HG03439 (cell line): ENCODE measurements around the gene ELFN1.

Experiments
- ATAC-seq: cut with Tn5 transposase; IDR thresholded peaks from one replicate; pipeline ENCODE4 v1.9.1; 2021; ENCODE audit warnings: mild to moderate bottlenecking, moderate library complexity; ENCODE audit not compliant: unreplicated experiment

Gene ELFN1

DNA sequence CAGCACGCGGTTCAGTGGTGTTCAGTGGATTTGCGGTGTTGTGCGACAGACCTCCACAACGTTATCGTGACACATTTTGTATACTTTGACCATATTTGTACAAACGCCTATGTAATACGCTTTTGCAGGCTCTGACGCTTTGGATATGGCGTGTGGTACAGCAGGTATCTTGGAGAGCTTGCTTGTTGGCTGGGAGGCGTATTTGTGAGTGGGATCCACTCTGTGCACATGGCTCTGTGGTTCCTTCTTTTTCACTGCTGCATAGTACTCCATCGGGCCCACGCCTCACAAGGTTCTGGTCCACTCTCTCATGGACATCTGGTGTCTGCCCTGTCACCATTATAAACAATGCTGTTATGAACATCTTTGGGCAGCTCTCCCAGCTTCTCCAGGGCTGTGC lies 53.2 kb downstream of the ELFN1 start:
- no peak for ATAC-seq

DNA sequence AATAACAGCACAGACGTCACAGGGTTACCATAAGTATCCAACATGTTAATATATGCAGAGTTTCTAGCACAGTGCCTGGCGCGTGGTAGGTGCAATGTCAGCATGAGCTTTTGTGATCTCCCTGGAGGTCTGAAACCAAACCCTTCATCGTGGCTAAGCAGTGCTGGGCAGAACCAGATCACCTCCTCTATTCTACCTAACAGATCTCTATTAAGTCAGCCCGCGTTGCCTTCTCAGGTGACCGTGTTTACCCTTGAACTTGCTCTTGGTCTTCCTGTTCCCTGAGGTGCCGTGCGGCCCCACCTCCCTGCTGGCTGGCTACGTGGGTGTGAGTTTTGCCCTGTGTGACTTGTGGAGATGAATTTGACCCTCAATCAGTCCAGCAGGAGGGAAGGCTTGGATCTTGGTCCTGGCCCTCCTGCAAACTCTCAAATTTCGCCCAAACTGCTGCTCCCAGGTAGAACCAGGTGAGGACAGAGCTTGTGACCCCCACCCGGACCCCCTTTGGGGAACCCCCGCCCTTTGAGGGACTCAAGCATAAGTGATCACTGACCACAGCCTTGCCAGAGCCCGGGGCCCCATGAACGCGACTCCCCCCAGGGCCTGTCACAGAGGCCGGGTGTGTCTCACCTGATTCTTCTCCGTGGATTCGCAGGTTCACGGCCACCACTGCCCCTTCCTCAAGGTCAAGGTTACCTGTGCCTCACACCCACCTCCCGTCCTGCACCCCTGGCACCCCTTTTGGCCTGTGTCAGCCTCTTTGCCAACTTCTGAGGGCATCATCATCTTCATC lies 54.2 kb downstream of the ELFN1 start:
- ATAC-seq = no peak

DNA sequence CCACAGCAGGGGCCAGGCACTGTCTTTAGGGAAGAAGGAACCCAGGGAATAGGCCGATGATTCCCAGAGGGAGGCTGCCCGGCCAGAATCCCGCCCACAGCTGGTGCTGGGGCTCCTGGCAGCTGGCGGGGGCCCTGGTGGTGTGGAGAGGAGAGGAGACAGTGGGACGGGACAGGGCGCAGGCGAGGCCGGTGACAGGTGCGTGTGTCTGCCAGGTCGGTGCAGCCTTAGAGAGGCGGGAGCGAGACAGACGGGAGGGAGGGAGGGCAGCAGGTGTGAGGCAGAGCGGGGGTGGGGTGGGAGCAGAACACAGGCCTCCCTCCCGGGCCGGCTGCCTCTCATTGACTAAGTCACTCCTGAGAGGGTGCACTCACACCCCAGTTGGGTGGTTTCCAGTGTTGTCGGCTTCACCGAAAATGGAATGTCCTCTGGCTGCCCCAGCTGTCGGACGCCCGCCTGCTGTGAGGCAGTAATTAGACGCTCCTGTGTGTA lies 55.2 kb downstream of the ELFN1 start:
- ATAC-seq = no peak

DNA sequence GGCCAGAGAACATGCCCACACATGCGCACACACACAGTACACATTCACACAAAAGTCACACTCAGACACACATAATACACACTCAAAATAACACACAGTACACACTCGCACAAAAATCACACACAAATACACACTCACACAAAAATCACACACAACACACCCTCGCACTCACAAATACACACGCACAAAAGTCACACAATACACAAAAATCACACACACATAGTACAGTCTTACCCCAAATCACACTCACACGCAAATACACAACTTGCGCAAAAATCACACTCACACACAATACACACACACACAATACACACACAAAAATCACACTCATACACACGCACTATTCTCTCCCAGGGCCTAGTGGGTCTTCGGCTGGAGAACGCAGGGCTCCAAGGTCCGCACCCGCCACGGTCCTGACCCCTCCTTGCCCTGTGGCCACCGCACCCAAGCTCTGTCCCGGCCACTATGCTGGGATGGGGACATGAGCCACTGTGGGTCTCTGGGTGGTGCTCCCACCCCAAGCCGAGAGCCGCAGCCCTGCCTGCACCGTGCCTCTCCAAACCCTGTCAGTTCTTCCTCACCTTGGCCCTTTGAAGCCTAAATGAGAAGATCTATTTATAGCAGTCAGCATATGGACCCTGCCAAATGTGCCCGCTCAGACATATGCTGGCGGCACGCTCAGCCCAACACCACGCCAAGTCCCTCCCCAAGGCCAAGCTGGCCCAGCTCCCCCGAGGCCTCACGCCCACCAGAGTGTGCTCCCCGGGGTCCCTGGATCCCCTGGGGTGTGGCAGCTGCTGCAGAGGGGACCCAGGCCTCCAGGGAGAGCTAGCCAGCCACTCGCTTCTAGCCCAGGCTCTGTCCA lies 55.9 kb downstream of the ELFN1 start:
- no peak for ATAC-seq

GRCh38 chr7:1727079-1727478 lies 57.0 kb downstream of the ELFN1 start:
- no peak for ATAC-seq

DNA sequence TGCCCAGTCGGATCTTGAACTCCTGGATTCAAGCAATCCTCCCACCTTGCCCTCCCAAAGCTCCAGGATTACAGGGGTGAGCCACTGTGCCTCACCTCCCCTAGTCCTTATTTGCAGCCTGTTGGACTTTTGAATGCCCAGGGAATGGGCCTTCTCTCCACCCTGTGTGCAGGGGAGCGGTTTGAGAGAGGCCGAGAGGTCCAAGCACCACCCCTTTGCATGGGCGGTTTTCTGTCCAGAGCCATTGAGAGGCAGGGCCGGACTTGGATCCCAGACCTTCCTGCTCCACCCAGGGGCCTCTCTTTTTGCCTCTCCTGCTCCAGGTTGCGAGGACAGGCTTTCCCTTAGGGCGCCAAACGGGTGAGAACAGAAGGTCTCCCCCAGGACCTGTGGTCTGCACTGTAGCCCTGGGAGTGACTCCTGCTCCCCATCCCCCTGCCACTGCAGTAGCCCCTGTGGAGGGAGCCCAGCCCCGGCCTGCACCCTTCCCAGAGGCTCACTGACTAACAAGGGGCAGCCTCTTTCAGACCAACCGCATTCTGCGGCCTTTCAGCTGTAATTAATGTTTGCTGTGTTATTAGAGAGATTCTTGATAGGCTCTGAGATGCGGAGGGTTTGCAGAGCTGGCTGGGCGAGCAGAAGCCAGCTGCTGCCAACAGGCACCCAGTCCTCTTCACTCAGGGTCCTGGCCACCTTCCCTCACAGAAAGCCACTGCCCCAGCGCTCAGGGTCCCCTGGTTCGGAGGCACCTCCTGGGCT lies 57.9 kb downstream of the ELFN1 start:
- no peak for ATAC-seq

GRCh38 chr7:1729183-1729582 lies 59.1 kb downstream of the ELFN1 start:
- ATAC-seq = no peak

DNA sequence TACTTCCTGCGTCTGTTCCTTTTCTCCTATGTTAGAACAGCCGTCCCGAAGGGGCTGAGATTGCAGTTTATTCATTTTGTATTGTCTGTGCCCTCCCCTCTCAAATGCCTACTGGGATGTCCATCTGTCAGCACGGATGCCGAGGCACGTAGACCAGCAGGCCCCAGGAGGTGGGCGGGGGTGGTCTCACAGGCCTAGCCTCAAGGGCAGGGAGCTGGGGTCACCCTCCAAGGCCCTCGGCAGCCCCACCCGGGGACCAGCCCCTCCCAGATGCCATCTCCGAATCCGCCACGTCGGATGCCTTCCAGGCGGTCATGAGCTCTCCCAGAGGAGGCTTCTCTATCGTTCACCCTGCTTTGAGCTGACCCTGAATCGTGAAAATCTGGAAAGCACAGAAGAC lies 59.7 kb downstream of the ELFN1 start:
- ATAC-seq = no peak

DNA sequence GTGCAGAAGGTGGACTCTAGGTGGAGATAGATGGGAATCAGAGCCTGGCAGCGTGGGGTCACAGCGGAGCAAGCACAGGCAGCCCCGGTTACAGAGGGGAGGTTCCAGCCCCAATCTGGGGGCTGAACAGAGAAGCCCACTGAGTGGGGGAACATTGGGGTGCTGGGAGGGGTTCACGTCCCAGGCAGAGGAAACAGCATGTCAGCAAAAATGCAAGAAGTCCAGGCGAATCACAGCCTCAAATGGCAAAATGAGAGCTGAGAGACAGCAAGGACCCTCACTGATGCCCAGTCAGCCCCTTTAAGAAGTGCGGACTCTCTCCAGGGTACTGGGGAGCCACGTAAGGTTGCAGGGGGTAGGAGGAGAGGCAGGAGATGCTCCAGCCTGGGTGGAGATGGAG lies 62.0 kb downstream of the ELFN1 start:
- ATAC-seq = no peak

DNA sequence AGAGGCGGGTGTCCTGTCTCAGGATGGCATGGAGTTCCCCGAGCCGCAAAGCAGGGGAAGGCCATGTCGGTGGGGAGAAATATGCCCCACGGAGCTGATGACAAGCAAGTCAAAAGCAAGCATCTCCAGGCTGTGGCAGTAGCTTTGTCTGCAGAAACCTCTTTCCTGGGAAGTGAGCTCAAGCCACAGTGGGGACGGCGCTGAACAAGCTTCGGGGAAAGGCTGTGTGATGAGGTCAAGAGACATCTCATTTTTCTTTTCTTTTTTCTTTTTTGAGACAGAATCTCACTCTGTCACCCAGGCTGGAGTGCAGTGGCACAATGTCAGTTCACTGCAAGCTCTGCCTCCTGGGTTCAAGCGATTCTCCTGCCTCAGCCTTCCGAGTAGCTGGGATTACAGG lies 62.6 kb downstream of the ELFN1 start:
- ATAC-seq = no peak

- no peak for ATAC-seq
Measured at GRCh38 chr7:1733206-1733907, 63.3 kb downstream of the ELFN1 start.

- ATAC-seq = no peak
Measured at GRCh38 chr7:1733908-1734730, 64.0 kb downstream of the ELFN1 start.

- ATAC-seq = no peak
Measured at GRCh38 chr7:1735262-1735661, 65.2 kb downstream of the ELFN1 start.

DNA sequence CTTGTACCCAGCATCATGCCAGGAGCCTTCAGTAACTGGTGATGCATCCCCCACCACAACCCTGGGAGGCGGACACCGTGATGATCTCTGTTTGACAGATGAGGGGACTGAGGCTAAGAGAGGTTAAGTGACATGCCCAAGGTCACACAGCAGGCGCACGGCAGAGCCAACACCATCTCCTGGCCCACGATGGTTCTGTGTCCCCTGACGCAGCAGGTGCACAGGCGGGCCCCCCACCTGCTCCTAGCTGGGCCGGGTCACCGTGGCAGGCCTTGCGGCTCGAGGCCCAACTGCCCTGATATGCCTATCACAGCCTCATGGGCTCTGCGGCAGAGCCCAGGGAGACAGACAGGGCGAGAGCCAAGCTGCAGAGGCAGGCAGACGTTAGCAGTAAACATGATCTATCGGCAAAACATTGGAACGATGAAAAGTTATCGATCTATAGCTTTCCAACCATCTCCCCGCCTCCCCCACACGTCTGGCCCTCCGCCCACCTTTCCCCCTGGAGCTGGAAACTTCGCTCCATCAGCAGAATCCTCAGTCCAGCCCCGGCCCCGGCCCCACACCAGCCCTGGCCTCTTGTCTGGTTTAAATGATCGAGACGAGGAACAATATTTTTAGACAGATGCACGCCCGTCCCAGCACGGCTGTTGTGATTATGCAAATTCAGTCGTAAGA lies 65.9 kb downstream of the ELFN1 start:
- no peak for ATAC-seq

GRCh38 chr7:1736484-1736817 lies 66.4 kb downstream of the ELFN1 start:
- no peak for ATAC-seq

GRCh38 chr7:1736830-1737229 lies 66.8 kb downstream of the ELFN1 start:
- no peak for ATAC-seq

DNA sequence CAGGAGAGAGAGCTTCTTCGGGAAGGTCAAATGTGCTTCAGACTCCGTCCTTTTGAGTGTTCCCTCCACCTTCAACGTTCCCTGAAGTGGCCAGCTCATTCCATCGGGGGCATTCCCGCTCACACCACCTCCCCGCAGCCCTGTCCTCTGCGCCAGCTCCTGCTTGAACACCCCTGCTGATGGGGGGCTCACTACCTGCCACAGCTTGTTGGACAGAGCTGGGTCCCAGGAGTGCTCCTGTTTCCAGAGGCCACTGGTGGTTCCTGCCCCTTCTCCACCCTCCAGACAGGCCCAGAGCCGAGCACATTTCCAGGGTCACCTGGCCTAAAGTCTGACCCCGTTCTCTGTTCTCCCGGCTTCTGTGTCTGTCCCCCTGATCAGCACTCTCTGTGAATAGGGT lies 67.4 kb downstream of the ELFN1 start:
- no peak for ATAC-seq

GRCh38 chr7:1737956-1738355 lies 67.9 kb downstream of the ELFN1 start:
- no peak for ATAC-seq

- ATAC-seq = no peak
Measured at GRCh38 chr7:1738511-1738910, 68.4 kb downstream of the ELFN1 start.
